GM10266 (cell line): Measurements from ENCODE around the gene ADAMTS2.

ENCODE experiments used
- DNase-seq: peaks from one replicate; pipeline ENCODE4 v3.0.0; 2012; ENCODE audit errors: extremely low spot score
- CTCF ChIP-seq: IDR thresholded peaks from 2 replicates; pipeline ENCODE4 v1.5.1; 2012; ENCODE audit warnings: mild to moderate bottlenecking, low read depth; ENCODE audit not compliant: control insufficient read depth, insufficient read depth; ENCODE audit errors: missing control alignments

ADAMTS2 gene

GRCh38 chr5:179345433-179346321, at the start of gene ADAMTS2:
ADAMTS2 (minus strand) TSS chr5:179345461; CDS start chr5:179345328, 133 bp downstream.
- no peak for TF ChIP-seq CTCF
- no peak for DNase-seq

- TF ChIP-seq CTCF, result no peak
- DNase-seq, result no peak
These were observed 47.8 kb upstream of the ADAMTS2 start for GRCh38 chr5:179393078-179393477.

GRCh38 chr5:179387151-179388110, 42.2 kb upstream of the ADAMTS2 start:
- DNase-seq, result no peak
- TF ChIP-seq CTCF, result no peak

- TF ChIP-seq CTCF, result no peak
- DNase-seq, result no peak
These were observed 40.7 kb upstream of the ADAMTS2 start for GRCh38 chr5:179385914-179386313.

GRCh38 chr5:179382486-179382885, 37.2 kb upstream of the ADAMTS2 start:
- TF ChIP-seq CTCF, result no peak
- no peak for DNase-seq

- no peak for TF ChIP-seq CTCF
- no peak for DNase-seq
These were observed 36.4 kb upstream of the ADAMTS2 start for GRCh38 chr5:179381691-179382090.
